ENCODE data around the gene IGF1R.

Gene IGF1R

GRCh38 chr15:98626153-98626552 lies 22.2 kb upstream of the IGF1R start:
- Mint-ChIP-seq H3K36me3 (ENCODE audit: low read depth) (no peaks in the 10 kb centered on the region), H3K4me3 (no peak overlapping the region), H3K4me1 (ENCODE audit: low read depth) (no peaks in the 10 kb centered on the region), H3K27ac (no peak overlapping the region), H3K27me3 (peaks cover 25% of the 10 kb centered on the region), H3K9me3 (no peaks in the 10 kb centered on the region)
- DNase-seq = no peak

DNA sequence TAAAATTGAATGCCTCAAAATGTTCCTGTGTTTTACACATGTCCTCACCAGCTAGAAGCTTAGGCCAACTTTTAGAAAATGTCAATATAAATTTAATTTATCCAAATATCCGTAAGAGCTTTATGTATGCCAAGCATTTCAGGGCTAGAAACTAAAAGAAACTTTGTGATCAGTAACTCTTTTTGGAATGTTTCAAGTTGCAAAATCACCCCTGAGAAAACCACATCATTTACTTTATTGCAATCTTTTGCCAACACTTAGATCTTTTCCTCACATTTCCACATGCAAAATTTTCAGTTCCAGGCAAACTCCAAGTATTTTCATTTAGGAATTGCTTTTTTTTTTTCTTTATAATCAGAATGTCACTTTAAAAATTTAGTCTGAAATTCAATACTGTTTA lies 20.1 kb upstream of the IGF1R start:
- Mint-ChIP-seq H3K36me3 (ENCODE audit: low read depth) (no peaks in the 10 kb centered on the region), H3K27ac (no peak overlapping the region), H3K27me3 (peaks cover 27% of the 10 kb centered on the region), H3K4me3 (no peak overlapping the region), H3K4me1 (ENCODE audit: low read depth) (no peaks in the 10 kb centered on the region), H3K9me3 (no peaks in the 10 kb centered on the region)
- no peak for DNase-seq

GRCh38 chr15:98635848-98636247 lies 12.5 kb upstream of the IGF1R start:
- Mint-ChIP-seq H3K4me1 (ENCODE audit: low read depth) (peaks cover 12% of the 10 kb centered on the region), H3K27me3 (peaks cover 4% of the 10 kb centered on the region), H3K36me3 (ENCODE audit: low read depth) (no peaks in the 10 kb centered on the region), H3K9me3 (no peaks in the 10 kb centered on the region), H3K27ac (no peak overlapping the region), H3K4me3 (no peak overlapping the region)
- no peak for DNase-seq

- DNase-seq = no peak
- Mint-ChIP-seq H3K4me3 (no peak overlapping the region), H3K36me3 (ENCODE audit: low read depth) (no peaks in the 10 kb centered on the region), H3K9me3 (no peaks in the 10 kb centered on the region), H3K27me3 (peaks cover 24% of the 10 kb centered on the region), H3K4me1 (ENCODE audit: low read depth) (peaks cover 4% of the 10 kb centered on the region), H3K27ac (no peak overlapping the region)
These were observed 5.2 kb upstream of the IGF1R start for GRCh38 chr15:98643115-98643514.

- DNase-seq = no peak
- Mint-ChIP-seq H3K4me1 (ENCODE audit: low read depth) (peaks cover 16% of the 10 kb centered on the region), H3K36me3 (ENCODE audit: low read depth) (peaks cover 7% of the 10 kb centered on the region), H3K27me3 (peaks cover 36% of the 10 kb centered on the region), H3K4me3 (peak overlapping the region; percentile 81), H3K27ac (peak overlapping the region; percentile 77), H3K9me3 (no peaks in the 10 kb centered on the region)
These were observed 1.8 kb upstream of the IGF1R start for GRCh38 chr15:98646546-98647025.

DNA sequence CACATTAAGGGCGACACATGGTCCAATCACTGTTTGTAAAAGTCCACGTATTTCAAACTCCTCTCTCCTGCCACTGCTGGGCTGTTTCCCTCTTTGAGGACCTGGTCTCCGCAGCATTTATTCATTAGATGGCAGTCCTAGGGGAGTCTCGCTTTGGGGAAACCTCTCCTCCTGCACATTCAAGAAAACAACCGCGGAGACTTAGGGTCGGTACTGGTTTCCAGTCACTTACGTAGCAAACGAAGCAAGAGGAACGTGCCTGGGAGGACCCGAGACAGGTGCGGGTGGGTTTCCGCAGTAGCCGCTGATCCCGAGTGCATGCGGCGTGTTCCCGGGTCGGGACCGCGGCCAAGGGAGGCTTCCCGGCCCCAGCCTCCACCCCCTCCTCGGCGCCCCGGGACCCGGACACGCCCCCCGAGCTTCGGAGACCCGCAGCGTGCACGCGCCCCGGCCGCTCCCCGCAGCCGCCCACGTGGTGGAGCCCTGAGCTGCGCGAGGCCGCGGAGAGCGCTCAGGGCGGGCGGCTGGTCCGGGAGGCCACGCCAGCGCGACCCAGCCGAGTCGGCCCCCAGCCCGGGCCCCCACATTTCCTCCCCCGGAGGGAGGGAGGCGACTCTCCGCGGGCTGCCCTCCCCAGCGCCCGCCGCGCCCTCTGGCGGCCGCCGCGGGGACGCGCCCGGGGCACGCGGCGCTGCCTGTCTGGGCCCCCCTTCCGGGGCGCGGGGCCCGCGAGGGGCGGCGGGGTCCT lies 1.1 kb upstream of the IGF1R start:
- peak overlapping the region; percentile 81 for H3K4me3 Mint-ChIP-seq
- peaks cover 7% of the 10 kb centered on the region for H3K36me3 Mint-ChIP-seq (ENCODE audit: low read depth)

GRCh38 chr15:98648654-98649471 lies 524 bp downstream of the IGF1R start:
- peak overlapping the region; percentile 80 for H3K4me3 Mint-ChIP-seq
- H3K27ac Mint-ChIP-seq = peak overlapping the region; percentile 92
- H3K4me1 Mint-ChIP-seq (ENCODE audit: low read depth) = peaks cover 35% of the 10 kb centered on the region
- H3K36me3 Mint-ChIP-seq (ENCODE audit: low read depth) = peaks cover 7% of the 10 kb centered on the region
- H3K9me3 Mint-ChIP-seq = no peaks in the 10 kb centered on the region
- H3K27me3 Mint-ChIP-seq = peaks cover 45% of the 10 kb centered on the region
- peak; percentile 69 for DNase-seq

More for the DNA sequence above, 1.1 kb upstream of the IGF1R start:
- Mint-ChIP-seq H3K4me1 (ENCODE audit: low read depth) (peaks cover 22% of the 10 kb centered on the region), H3K27ac (peak overlapping the region; percentile 77), H3K27me3 (peaks cover 40% of the 10 kb centered on the region), H3K9me3 (no peaks in the 10 kb centered on the region)
- peak; percentile 85 for DNase-seq

DNA sequence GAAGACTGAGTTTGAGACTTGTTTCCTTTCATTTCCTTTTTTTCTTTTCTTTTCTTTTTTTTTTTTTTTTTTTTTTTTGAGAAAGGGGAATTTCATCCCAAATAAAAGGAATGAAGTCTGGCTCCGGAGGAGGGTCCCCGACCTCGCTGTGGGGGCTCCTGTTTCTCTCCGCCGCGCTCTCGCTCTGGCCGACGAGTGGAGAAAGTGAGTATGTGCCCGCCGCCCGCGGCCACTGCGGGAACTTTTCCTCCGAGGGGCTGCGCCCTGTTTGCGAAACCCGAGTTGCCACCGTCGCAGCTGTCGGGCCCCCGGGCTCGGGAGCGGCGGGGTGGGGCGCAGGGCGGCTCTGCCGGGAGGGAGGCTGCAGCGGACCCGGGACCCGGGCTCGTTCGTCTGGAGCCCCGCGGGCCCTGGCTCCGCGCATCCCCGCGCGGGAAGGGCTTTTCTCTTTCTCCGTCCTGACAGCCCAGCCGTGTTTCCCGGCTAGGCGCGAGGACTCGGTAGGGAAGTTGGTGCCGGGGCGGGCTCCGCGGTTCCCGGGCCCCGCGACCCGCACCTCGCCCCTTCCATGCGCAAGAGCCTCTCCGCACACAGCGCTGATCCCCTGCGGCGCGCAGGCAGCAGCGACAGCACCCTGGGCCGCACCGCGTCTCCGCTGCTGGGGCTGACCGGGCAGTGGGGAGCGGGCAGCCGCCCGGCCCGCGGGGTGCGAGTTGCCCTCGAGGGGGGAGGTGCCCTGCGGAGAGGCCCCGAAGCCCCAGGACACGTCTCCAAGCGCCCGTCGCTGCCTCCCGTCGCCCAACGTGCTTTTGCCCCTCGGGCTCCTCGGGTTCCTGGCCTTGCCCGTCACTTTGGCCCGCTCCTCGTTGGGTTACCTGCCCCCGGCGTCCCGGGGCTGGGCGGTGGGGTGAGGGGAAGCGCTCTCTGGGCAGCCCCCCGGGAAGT lies 1.4 kb downstream of the IGF1R start:
- Mint-ChIP-seq H3K36me3 (ENCODE audit: low read depth) (peaks cover 7% of the 10 kb centered on the region), H3K27me3 (peaks cover 42% of the 10 kb centered on the region), H3K9me3 (no peaks in the 10 kb centered on the region), H3K27ac (peak overlapping the region; percentile 93), H3K4me1 (ENCODE audit: low read depth) (peaks cover 42% of the 10 kb centered on the region), H3K4me3 (peak overlapping the region; percentile 83)
- peak; percentile 71 for DNase-seq

GRCh38 chr15:98650417-98651035 lies 2.2 kb downstream of the IGF1R start:
- peak overlapping the region; percentile 83 for H3K4me3 Mint-ChIP-seq
- H3K9me3 Mint-ChIP-seq = no peaks in the 10 kb centered on the region
- H3K27me3 Mint-ChIP-seq = peaks cover 42% of the 10 kb centered on the region
- DNase-seq = peak; percentile 67
- H3K4me1 Mint-ChIP-seq (ENCODE audit: low read depth) = peaks cover 46% of the 10 kb centered on the region
- H3K27ac Mint-ChIP-seq = peak overlapping the region; percentile 93
- H3K36me3 Mint-ChIP-seq (ENCODE audit: low read depth) = peaks cover 7% of the 10 kb centered on the region

- H3K27ac Mint-ChIP-seq = peak overlapping the region; percentile 93
- no peaks in the 10 kb centered on the region for H3K9me3 Mint-ChIP-seq
- peak overlapping the region; percentile 83 for H3K4me3 Mint-ChIP-seq
- H3K27me3 Mint-ChIP-seq = peaks cover 37% of the 10 kb centered on the region
- no peak for DNase-seq
- peaks cover 46% of the 10 kb centered on the region for H3K4me1 Mint-ChIP-seq (ENCODE audit: low read depth)
- H3K36me3 Mint-ChIP-seq (ENCODE audit: low read depth) = peaks cover 7% of the 10 kb centered on the region
These were observed 2.7 kb downstream of the IGF1R start for GRCh38 chr15:98651036-98651481.

DNA sequence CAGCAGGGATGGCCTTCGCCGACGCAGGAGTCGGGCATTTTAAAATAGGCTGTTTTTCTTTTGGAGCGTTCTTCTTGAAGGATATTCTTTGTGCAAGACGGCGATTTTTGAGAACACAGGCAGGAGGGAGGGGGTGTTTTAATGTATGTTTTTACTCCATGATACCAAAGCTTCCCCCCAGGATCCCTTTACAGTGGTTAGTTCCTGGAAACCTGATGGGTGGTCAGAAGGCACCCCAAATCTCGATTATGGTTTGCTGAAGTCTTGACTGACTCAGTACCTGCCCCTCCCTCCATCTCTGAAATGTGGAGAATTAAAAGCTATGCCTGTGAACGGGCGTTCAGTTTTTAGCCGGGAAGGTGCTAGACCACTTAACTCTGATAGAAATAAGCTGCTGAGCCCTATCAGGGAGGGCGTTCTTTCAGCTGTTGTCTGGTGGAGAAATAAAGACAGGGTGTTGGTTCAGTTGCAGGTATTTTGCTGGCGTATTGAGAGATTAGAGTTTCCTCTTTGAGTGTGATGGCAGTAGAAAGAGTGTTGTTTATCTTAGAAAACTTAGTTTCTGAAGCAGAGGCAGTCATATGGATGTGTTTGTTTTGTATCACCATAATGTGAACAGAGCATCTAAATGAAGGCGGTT lies 3.4 kb downstream of the IGF1R start:
- peaks cover 7% of the 10 kb centered on the region for H3K36me3 Mint-ChIP-seq (ENCODE audit: low read depth)
- no peaks in the 10 kb centered on the region for H3K9me3 Mint-ChIP-seq
- H3K4me1 Mint-ChIP-seq (ENCODE audit: low read depth) = peaks cover 48% of the 10 kb centered on the region
- DNase-seq = no peak
- H3K4me3 Mint-ChIP-seq = peak overlapping the region; percentile 83
- H3K27ac Mint-ChIP-seq = peak overlapping the region; percentile 93
- H3K27me3 Mint-ChIP-seq = peaks cover 36% of the 10 kb centered on the region

- H3K4me3 Mint-ChIP-seq = no peak overlapping the region
- H3K36me3 Mint-ChIP-seq (ENCODE audit: low read depth) = peaks cover 7% of the 10 kb centered on the region
- no peaks in the 10 kb centered on the region for H3K9me3 Mint-ChIP-seq
- no peak overlapping the region for H3K27ac Mint-ChIP-seq
- H3K4me1 Mint-ChIP-seq (ENCODE audit: low read depth) = peaks cover 58% of the 10 kb centered on the region
- peaks cover 32% of the 10 kb centered on the region for H3K27me3 Mint-ChIP-seq
- no peak for DNase-seq
These were observed 5.3 kb downstream of the IGF1R start for GRCh38 chr15:98653686-98654085.

- no peak for DNase-seq
- Mint-ChIP-seq H3K9me3 (no peaks in the 10 kb centered on the region), H3K4me3 (no peak overlapping the region), H3K27ac (no peak overlapping the region), H3K36me3 (ENCODE audit: low read depth) (peaks cover 7% of the 10 kb centered on the region), H3K27me3 (peaks cover 32% of the 10 kb centered on the region), H3K4me1 (ENCODE audit: low read depth) (peaks cover 61% of the 10 kb centered on the region)
These were observed 6.5 kb downstream of the IGF1R start for GRCh38 chr15:98654790-98655360.

Data from activated T-cell treated with anti-CD3 and anti-CD28 coated beads, Interleukin-2, amount 50 U/mL, for 24 hours (primary cell).